ENCODE data around the gene ADAMTSL3. TPM values are rescaled to one million over a fixed set of nuclear protein-coding genes. Genes with fewer than 3 reads are reported as not detected.

The ADAMTSL3 gene
- total RNA-seq, 3 donors from 2014 or later (not counting 1 experiment from before 2014, with no cell fraction given) = 0.14 to 0.43 (median 0.25) TPM

DNA sequence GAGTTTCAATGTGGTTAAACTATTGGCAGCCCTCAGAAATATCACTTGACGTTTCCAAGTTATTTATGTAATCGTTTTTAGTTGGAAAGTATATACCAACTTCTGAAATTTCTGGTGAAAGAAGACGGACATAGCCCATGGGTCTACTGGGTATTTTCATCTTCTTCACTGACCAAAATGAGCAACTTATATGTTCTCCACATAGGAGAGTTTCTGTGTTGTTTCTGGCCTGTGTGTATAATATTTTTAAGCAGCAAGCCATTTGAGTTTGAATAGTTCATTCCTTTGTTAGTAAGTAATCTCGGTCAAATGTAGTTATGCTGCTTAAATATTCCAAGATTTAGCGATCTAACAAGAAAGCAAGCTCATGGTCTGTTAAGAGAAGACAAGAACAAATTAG lies 57.3 kb downstream of the ADAMTSL3 start:
- no peak overlapping the region for H3K27ac ChIP-seq (ENCODE audit: low read length)
- H3K4me1 Mint-ChIP-seq = no peaks in the 10 kb centered on the region
- peaks cover 0 to 2% of the 10 kb centered on the region in 2 donors for H3K27me3 Mint-ChIP-seq (ENCODE audit: low read depth in 2 of 2)
- intact Hi-C loops (cut with micrococcal nuclease) = no loop called here
- no peak overlapping the region for H3K4me3 Mint-ChIP-seq
- 85% methylated on average over 4 of the region's 5 CpGs for WGBS (ENCODE audit: insufficient coverage)
- no peaks in the 10 kb centered on the region for H3K27me3 ChIP-seq (ENCODE audit: control insufficient read depth, insufficient read depth, low read length)
- H3K36me3 Mint-ChIP-seq = no peaks in the 10 kb centered on the region
- H3K9me3 Mint-ChIP-seq = no peaks in the 10 kb centered on the region
- no peak overlapping the region for H3K4me3 ChIP-seq (ENCODE audit: low read length)
- DNase-seq (no peak), ATAC-seq (no peak)
- no peaks in the 10 kb centered on the region for H3K4me1 ChIP-seq (ENCODE audit: control insufficient read depth, insufficient read depth, low read length)
- no peaks in the 10 kb centered on the region for H3K36me3 ChIP-seq (ENCODE audit: control insufficient read depth, insufficient read depth, low read length)
- no peak overlapping the region for H3K27ac Mint-ChIP-seq
- TF ChIP-seq, protein P1, sequence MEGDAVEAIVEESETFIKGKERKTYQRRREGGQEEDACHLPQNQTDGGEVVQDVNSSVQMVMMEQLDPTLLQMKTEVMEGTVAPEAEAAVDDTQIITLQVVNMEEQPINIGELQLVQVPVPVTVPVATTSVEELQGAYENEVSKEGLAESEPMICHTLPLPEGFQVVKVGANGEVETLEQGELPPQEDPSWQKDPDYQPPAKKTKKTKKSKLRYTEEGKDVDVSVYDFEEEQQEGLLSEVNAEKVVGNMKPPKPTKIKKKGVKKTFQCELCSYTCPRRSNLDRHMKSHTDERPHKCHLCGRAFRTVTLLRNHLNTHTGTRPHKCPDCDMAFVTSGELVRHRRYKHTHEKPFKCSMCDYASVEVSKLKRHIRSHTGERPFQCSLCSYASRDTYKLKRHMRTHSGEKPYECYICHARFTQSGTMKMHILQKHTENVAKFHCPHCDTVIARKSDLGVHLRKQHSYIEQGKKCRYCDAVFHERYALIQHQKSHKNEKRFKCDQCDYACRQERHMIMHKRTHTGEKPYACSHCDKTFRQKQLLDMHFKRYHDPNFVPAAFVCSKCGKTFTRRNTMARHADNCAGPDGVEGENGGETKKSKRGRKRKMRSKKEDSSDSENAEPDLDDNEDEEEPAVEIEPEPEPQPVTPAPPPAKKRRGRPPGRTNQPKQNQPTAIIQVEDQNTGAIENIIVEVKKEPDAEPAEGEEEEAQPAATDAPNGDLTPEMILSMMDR (IDR thresholded peaks at IDR 0.05) = no peak
- no peaks in the 10 kb centered on the region for H3K9me3 ChIP-seq (ENCODE audit: control insufficient read depth, insufficient read depth, low read length)

DNA sequence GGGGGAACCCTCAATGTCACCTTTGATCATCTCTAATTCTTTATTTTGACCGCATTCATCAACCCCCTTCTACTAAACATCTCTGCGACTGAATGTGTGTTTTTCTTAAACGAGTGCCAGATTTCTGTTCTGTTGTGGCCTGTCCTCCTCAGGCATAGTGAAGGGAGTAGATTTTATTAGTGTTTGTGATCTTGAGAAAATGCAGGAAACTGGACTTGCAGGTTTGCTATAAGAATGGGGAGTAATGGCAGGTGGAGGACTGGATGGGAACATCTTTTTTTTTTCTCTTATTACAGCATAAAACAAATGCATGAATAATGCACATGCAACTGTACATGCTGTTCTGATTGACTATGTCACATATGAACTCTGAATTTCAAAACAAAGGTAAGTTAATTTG lies 59.3 kb downstream of the ADAMTSL3 start:
- H3K36me3 ChIP-seq (ENCODE audit: control insufficient read depth, insufficient read depth, low read length) = no peaks in the 10 kb centered on the region
- H3K4me1 Mint-ChIP-seq = no peaks in the 10 kb centered on the region
- TF ChIP-seq, protein P1 (IDR thresholded peaks at IDR 0.05) = no peak
- no peak for ATAC-seq
- H3K4me1 ChIP-seq (ENCODE audit: control insufficient read depth, insufficient read depth, low read length) = no peaks in the 10 kb centered on the region
- no peak overlapping the region for H3K4me3 Mint-ChIP-seq
- no peak overlapping the region for H3K4me3 ChIP-seq (ENCODE audit: low read length)
- 100% methylated on average over 2 of the region's 3 CpGs for WGBS (ENCODE audit: insufficient coverage)
- H3K36me3 Mint-ChIP-seq = no peaks in the 10 kb centered on the region
- peaks cover 0 to 2% of the 10 kb centered on the region in 2 donors for H3K27me3 Mint-ChIP-seq (ENCODE audit: low read depth in 2 of 2)
- H3K9me3 ChIP-seq (ENCODE audit: control insufficient read depth, insufficient read depth, low read length) = no peaks in the 10 kb centered on the region
- no peak overlapping the region for H3K27ac ChIP-seq (ENCODE audit: low read length)
- intact Hi-C loops (cut with micrococcal nuclease) = no loop called here
- H3K9me3 Mint-ChIP-seq = no peaks in the 10 kb centered on the region
- H3K27me3 ChIP-seq (ENCODE audit: control insufficient read depth, insufficient read depth, low read length) = no peaks in the 10 kb centered on the region
- DNase-seq = no peak
- no peak overlapping the region for H3K27ac Mint-ChIP-seq

DNA sequence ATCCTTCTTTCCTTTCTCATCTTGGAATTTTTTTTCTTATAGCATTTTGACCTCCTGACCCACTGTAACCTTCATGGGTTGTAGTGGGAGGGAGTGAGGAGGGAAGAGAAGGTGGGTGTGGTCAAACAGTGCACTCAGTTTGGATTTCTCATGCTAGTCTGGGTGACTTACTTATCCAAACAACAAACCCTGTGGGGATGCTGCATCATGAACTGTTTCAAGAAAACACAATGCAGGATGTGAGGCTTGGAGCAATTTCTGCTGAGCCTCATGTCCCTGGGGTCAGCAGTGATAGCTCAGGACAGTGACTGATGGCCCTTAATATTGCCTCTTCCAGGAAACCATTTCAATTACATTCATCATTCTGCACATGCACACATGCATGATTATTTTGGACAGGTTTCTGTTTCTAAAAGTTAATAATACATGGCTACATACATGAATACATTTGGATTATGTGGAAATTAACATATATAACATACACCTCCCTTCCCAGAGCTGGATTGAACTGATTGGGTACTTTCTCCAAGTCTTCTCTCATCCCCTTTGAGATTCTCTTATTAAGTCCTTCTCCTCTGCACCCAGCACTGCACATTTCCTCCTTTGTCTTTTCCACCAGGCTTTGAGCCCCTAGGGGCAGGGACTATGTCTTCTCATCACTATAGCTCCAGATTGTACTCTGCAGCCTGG lies 61.2 kb downstream of the ADAMTSL3 start:
- Histone ChIP-seq H3K4me1 (ENCODE audit: control insufficient read depth, insufficient read depth, low read length) (no peaks in the 10 kb centered on the region), H3K4me3 (ENCODE audit: low read length) (no peak overlapping the region), H3K27ac (ENCODE audit: low read length) (no peak overlapping the region), H3K27me3 (ENCODE audit: control insufficient read depth, insufficient read depth, low read length) (no peaks in the 10 kb centered on the region), H3K9me3 (ENCODE audit: control insufficient read depth, insufficient read depth, low read length) (no peaks in the 10 kb centered on the region), H3K36me3 (ENCODE audit: control insufficient read depth, insufficient read depth, low read length) (no peaks in the 10 kb centered on the region)
- no peaks in the 10 kb centered on the region for H3K4me1 Mint-ChIP-seq
- H3K4me3 Mint-ChIP-seq = no peak overlapping the region
- no peak overlapping the region for H3K27ac Mint-ChIP-seq
- DNase-seq (no peak), ATAC-seq (no peak)
- no peaks in the 10 kb centered on the region for H3K36me3 Mint-ChIP-seq
- intact Hi-C loops (cut with micrococcal nuclease) = no loop called here
- H3K9me3 Mint-ChIP-seq = no peaks in the 10 kb centered on the region
- TF ChIP-seq, protein P1 (IDR thresholded peaks at IDR 0.05) = no peak
- peaks cover 0 to 2% of the 10 kb centered on the region in 2 donors for H3K27me3 Mint-ChIP-seq (ENCODE audit: low read depth in 2 of 2)

DNA sequence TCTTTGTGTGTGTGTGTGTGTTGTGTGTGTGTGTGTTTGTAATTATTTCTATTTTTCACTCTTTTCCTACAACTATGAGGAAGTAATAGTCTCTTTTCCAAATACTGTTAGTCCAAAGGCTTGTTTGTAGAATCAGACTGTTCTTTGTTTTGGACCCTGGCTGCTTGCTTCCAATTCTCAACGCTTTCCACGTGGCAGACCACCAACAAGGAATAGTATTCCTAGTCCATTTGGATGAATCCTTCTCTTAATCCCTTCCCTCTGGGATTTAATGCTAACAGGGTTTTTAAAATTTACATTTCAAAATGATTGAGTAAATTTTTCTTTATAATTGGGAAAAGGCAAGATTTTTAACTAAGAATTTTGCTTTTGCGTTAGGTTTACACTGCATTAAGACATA lies 62.7 kb downstream of the ADAMTSL3 start:
- DNase-seq (no peak), ATAC-seq (no peak)
- 85% methylated on average over 2 of the region's 3 CpGs for WGBS (ENCODE audit: insufficient coverage)
- no peaks in the 10 kb centered on the region for H3K27me3 ChIP-seq (ENCODE audit: control insufficient read depth, insufficient read depth, low read length)
- TF ChIP-seq, protein P1 (IDR thresholded peaks at IDR 0.05) = no peak
- no peak overlapping the region for H3K27ac ChIP-seq (ENCODE audit: low read length)
- no peaks in the 10 kb centered on the region for H3K36me3 Mint-ChIP-seq
- H3K4me1 Mint-ChIP-seq = no peaks in the 10 kb centered on the region
- intact Hi-C loops (cut with micrococcal nuclease) = no loop called here
- no peak overlapping the region for H3K27ac Mint-ChIP-seq
- H3K9me3 ChIP-seq (ENCODE audit: control insufficient read depth, insufficient read depth, low read length) = no peaks in the 10 kb centered on the region
- H3K4me3 Mint-ChIP-seq = no peak overlapping the region
- H3K4me1 ChIP-seq (ENCODE audit: control insufficient read depth, insufficient read depth, low read length) = no peaks in the 10 kb centered on the region
- H3K4me3 ChIP-seq (ENCODE audit: low read length) = no peak overlapping the region
- H3K36me3 ChIP-seq (ENCODE audit: control insufficient read depth, insufficient read depth, low read length) = no peaks in the 10 kb centered on the region
- H3K27me3 Mint-ChIP-seq (ENCODE audit: low read depth in 2 of 2) = peaks cover 0 to 2% of the 10 kb centered on the region in 2 donors
- no peaks in the 10 kb centered on the region for H3K9me3 Mint-ChIP-seq
